ENCODE measurements around the gene TSPAN18.

Gene TSPAN18

GRCh38 chr11:44726283-44727113, at the start of gene TSPAN18:
Gene TSPAN18, plus strand, starts transcription at chr11:44726962. Its CDS starts 179,455 bp downstream, at chr11:44906417.
- DNase-seq (ENCODE audit: low read depth) = no peak

- no peak for DNase-seq (ENCODE audit: low read depth)
Measured at GRCh38 chr11:44680982-44681597, 45.7 kb upstream of the TSPAN18 start.

GRCh38 chr11:44681698-44682097, 45.1 kb upstream of the TSPAN18 start:
- no peak for DNase-seq (ENCODE audit: low read depth)

- DNase-seq (ENCODE audit: low read depth) = no peak
Measured at GRCh38 chr11:44684859-44685281, 41.9 kb upstream of the TSPAN18 start.

- DNase-seq (ENCODE audit: low read depth) = no peak
Measured at GRCh38 chr11:44687388-44687787, 39.4 kb upstream of the TSPAN18 start.

GRCh38 chr11:44689265-44689664, 37.5 kb upstream of the TSPAN18 start:
- no peak for DNase-seq (ENCODE audit: low read depth)

- no peak for DNase-seq (ENCODE audit: low read depth)
Measured at GRCh38 chr11:44690651-44691050, 36.1 kb upstream of the TSPAN18 start.

GRCh38 chr11:44692460-44692859, 34.3 kb upstream of the TSPAN18 start:
- no peak for DNase-seq (ENCODE audit: low read depth)

- no peak for DNase-seq (ENCODE audit: low read depth)
Measured at GRCh38 chr11:44693654-44694119, 33.1 kb upstream of the TSPAN18 start.

- no peak for DNase-seq (ENCODE audit: low read depth)
Measured at GRCh38 chr11:44694443-44694842, 32.3 kb upstream of the TSPAN18 start.

GRCh38 chr11:44695169-44695833, 31.5 kb upstream of the TSPAN18 start:
- DNase-seq (ENCODE audit: low read depth) = no peak

GRCh38 chr11:44698252-44698912, 28.4 kb upstream of the TSPAN18 start:
- no peak for DNase-seq (ENCODE audit: low read depth)

GRCh38 chr11:44699497-44700408, 27.0 kb upstream of the TSPAN18 start:
- DNase-seq (ENCODE audit: low read depth) = no peak

GRCh38 chr11:44701276-44701675, 25.5 kb upstream of the TSPAN18 start:
- no peak for DNase-seq (ENCODE audit: low read depth)

GRCh38 chr11:44702889-44703288, 23.9 kb upstream of the TSPAN18 start:
- no peak for DNase-seq (ENCODE audit: low read depth)

GRCh38 chr11:44707094-44707493, 19.7 kb upstream of the TSPAN18 start:
- DNase-seq (ENCODE audit: low read depth) = no peak

- DNase-seq (ENCODE audit: low read depth) = no peak
Measured at GRCh38 chr11:44708009-44708408, 18.8 kb upstream of the TSPAN18 start.

- no peak for DNase-seq (ENCODE audit: low read depth)
Measured at GRCh38 chr11:44708523-44709280, 18.1 kb upstream of the TSPAN18 start.

- no peak for DNase-seq (ENCODE audit: low read depth)
Measured at GRCh38 chr11:44709281-44709562, 17.5 kb upstream of the TSPAN18 start.

- DNase-seq (ENCODE audit: low read depth) = no peak
Measured at GRCh38 chr11:44709966-44710365, 16.8 kb upstream of the TSPAN18 start.

Measured in stimulated activated CD8-positive, alpha-beta memory T cell treated with anti-CD3 and anti-CD28 coated beads, Interleukin-15, amount 100 ng/mL, for 24 hours (primary cell).